ENCODE data around the gene PCNT. TPM values are rescaled to one million over a fixed set of nuclear protein-coding genes. Genes with fewer than 3 reads are reported as not detected.

Gene PCNT
- polyA plus RNA-seq, 1 donor from 2014 or later: 28.2 TPM

DNA sequence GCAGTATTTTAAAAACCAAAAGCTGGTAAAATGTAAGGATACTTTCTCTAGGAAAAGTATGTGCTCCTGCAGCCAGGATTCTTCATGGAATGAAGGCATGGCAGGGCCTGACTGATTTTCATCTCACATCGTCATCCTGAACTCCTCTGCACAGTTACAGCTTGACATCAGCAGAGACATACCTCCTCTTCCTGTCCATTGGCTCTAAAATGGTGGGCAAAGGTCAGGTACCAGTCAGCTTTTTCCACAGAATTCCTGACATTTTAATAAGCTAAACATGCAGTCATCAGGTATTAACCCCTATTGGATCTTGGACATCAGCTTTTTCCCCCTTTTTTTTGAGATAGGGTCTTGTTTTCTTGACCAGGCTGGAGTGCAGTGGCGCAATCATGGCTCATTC is 5.8 kb downstream of the PCNT start:
- H3K4me2 ChIP-seq (ENCODE audit: low read length): no peak overlapping the region
- H3K27me3 ChIP-seq (ENCODE audit: insufficient read depth, low read depth, low read length): no peaks in the 10 kb centered on the region
- H3K9me3 ChIP-seq (ENCODE audit: low read length): no peaks in the 10 kb centered on the region
- peaks cover 28% of the 10 kb centered on the region for H3K79me2 ChIP-seq (replicated peaks; ENCODE audit: insufficient read depth, low read length)
- no peak overlapping the region for H3K9ac ChIP-seq (ENCODE audit: low read length)
- no peak overlapping the region for H2AFZ ChIP-seq (ENCODE audit: low read depth, low read length)
- no peaks in the 10 kb centered on the region for H4K20me1 ChIP-seq (ENCODE audit: insufficient read depth)
- H3K36me3 ChIP-seq (ENCODE audit: insufficient read depth, low read length): no peaks in the 10 kb centered on the region
- H3K27ac ChIP-seq (ENCODE audit: low read length): no peak overlapping the region
- no peaks in the 10 kb centered on the region for H3F3A ChIP-seq (ENCODE audit: insufficient read depth, low read length, poor library complexity, severe bottlenecking)
- no peaks in the 10 kb centered on the region for H3K9me2 ChIP-seq (ENCODE audit: insufficient read depth, low read length)
- TF ChIP-seq, protein P1, sequence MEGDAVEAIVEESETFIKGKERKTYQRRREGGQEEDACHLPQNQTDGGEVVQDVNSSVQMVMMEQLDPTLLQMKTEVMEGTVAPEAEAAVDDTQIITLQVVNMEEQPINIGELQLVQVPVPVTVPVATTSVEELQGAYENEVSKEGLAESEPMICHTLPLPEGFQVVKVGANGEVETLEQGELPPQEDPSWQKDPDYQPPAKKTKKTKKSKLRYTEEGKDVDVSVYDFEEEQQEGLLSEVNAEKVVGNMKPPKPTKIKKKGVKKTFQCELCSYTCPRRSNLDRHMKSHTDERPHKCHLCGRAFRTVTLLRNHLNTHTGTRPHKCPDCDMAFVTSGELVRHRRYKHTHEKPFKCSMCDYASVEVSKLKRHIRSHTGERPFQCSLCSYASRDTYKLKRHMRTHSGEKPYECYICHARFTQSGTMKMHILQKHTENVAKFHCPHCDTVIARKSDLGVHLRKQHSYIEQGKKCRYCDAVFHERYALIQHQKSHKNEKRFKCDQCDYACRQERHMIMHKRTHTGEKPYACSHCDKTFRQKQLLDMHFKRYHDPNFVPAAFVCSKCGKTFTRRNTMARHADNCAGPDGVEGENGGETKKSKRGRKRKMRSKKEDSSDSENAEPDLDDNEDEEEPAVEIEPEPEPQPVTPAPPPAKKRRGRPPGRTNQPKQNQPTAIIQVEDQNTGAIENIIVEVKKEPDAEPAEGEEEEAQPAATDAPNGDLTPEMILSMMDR (IDR thresholded peaks at IDR 0.05; ENCODE audit: poor library complexity, severe bottlenecking): no peak
- H3K4me3 ChIP-seq (ENCODE audit: low read length): no peak overlapping the region

DNA sequence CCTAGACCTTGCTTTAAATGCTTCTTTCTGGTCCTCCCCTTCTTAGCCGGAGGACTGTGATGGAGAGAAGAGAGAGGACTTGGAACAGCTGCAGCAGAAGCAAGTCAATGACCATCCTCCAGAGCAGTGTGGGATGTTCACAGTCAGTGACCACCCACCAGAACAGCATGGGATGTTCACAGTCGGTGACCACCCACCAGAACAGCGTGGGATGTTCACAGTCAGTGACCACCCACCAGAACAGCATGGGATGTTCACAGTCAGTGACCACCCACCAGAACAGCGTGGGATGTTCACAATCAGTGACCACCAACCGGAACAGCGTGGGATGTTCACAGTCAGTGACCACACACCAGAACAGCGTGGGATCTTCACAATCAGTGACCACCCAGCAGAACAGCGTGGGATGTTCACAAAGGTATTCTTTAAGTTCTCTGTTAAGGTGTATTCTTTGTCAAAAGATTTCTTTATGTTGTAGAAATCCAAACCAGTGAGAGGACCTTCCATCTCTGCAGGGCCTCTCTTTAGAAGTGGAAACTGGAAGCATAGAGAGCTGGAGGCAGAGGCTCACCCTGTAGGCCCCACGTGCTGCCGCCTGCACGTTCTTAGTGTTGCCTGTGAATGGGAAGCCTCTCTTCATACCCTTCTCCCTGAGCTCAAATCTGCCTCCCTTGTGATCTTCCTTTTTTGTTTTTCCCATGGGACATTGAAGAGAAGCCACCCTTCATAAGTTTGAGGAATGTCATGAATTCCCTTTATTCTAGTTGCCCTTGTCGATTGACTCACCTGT is 10.6 kb downstream of the PCNT start:
- Histone ChIP-seq H3F3A (ENCODE audit: insufficient read depth, low read length, poor library complexity, severe bottlenecking) (no peaks in the 10 kb centered on the region), H3K79me2 (replicated peaks; ENCODE audit: insufficient read depth, low read length) (peaks cover 11% of the 10 kb centered on the region), H3K27me3 (ENCODE audit: insufficient read depth, low read depth, low read length) (no peaks in the 10 kb centered on the region), H3K36me3 (ENCODE audit: insufficient read depth, low read length) (no peaks in the 10 kb centered on the region), H4K20me1 (ENCODE audit: insufficient read depth) (no peaks in the 10 kb centered on the region), H3K27ac (ENCODE audit: low read length) (no peak overlapping the region), H2AFZ (ENCODE audit: low read depth, low read length) (no peak overlapping the region), H3K9me3 (ENCODE audit: low read length) (no peaks in the 10 kb centered on the region), H3K4me2 (ENCODE audit: low read length) (no peak overlapping the region), H3K9me2 (ENCODE audit: insufficient read depth, low read length) (no peaks in the 10 kb centered on the region), H3K9ac (ENCODE audit: low read length) (no peak overlapping the region), H3K4me3 (ENCODE audit: low read length) (no peak overlapping the region)
- TF ChIP-seq, protein P2, sequence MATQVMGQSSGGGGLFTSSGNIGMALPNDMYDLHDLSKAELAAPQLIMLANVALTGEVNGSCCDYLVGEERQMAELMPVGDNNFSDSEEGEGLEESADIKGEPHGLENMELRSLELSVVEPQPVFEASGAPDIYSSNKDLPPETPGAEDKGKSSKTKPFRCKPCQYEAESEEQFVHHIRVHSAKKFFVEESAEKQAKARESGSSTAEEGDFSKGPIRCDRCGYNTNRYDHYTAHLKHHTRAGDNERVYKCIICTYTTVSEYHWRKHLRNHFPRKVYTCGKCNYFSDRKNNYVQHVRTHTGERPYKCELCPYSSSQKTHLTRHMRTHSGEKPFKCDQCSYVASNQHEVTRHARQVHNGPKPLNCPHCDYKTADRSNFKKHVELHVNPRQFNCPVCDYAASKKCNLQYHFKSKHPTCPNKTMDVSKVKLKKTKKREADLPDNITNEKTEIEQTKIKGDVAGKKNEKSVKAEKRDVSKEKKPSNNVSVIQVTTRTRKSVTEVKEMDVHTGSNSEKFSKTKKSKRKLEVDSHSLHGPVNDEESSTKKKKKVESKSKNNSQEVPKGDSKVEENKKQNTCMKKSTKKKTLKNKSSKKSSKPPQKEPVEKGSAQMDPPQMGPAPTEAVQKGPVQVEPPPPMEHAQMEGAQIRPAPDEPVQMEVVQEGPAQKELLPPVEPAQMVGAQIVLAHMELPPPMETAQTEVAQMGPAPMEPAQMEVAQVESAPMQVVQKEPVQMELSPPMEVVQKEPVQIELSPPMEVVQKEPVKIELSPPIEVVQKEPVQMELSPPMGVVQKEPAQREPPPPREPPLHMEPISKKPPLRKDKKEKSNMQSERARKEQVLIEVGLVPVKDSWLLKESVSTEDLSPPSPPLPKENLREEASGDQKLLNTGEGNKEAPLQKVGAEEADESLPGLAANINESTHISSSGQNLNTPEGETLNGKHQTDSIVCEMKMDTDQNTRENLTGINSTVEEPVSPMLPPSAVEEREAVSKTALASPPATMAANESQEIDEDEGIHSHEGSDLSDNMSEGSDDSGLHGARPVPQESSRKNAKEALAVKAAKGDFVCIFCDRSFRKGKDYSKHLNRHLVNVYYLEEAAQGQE (IDR thresholded peaks at IDR 0.05; ENCODE audit: borderline replicate concordance): no peak
- no peak for TF ChIP-seq TAF1 (IDR thresholded peaks at IDR 0.05; ENCODE audit: low read depth)
- no peak for TF ChIP-seq MXI1 (conservative IDR thresholded peaks at IDR 0.05; ENCODE audit: poor library complexity, severe bottlenecking)
- no peak for TF ChIP-seq SMC3 (conservative IDR thresholded peaks at IDR 0.05; ENCODE audit: poor library complexity)
- TF ChIP-seq EP300 (conservative IDR thresholded peaks at IDR 0.05; ENCODE audit: poor library complexity, severe bottlenecking): no peak
- no peak for TF ChIP-seq EZH2 (IDR thresholded peaks at IDR 0.05; ENCODE audit: borderline replicate concordance, insufficient read depth, low read length, poor library complexity, severe bottlenecking)
- TF ChIP-seq, protein P1 (IDR thresholded peaks at IDR 0.05; ENCODE audit: poor library complexity, severe bottlenecking): no peak
- no peak for TF ChIP-seq POLR2AphosphoS5 (IDR thresholded peaks at IDR 0.05)
- TF ChIP-seq RAD21 (conservative IDR thresholded peaks at IDR 0.05): no peak
